ENCODE results near the gene SHANK1. TPM values are rescaled to one million over a fixed set of nuclear protein-coding genes. Genes with fewer than 3 reads are reported as not detected.
A peak's percentile ranks its signal among the peaks of the same experiment; 100 is the strongest.

Gene SHANK1
- total RNA-seq, 1 donor from 2014 or later, result 0.25 TPM

DNA sequence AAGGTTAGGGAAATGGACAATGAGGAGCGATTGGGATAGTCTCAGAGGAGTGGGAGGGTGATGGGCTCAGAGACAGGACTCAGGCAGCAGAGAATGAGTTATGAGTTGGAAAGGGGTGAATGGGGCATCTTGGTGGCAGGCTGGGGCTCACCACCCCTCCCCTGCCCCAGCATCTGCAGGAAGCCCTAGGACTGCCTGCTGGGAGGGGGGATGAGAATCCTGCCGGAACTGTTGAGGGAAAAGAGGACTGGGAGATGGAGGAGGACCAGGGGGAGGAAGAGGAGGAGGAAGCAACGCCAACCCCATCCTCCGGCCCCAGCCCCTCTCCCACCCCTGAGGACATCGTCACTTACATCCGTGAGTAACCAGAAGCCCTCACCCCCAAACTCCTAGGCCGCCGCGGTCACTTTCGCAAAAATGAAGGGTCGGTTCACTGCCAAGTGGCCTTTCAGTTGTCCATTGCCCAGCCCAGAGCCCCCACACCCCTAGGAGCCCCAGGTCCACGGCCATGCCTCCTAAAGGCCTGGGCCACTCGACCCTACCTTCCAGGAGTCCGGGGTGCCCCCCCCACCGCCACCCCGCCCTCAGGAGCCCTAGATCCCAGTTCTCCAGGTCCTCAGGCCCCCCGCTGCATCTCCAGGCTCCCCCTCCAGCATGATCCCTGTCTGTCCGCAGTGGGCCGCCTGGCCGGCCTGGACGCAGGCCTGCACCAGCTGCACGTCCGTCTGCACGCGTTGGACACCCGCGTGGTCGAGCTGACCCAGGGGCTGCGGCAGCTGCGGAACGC, 4.3 kb upstream of the SHANK1 start:
- intact Hi-C loops (cut with micrococcal nuclease), result no loop called here

DNA sequence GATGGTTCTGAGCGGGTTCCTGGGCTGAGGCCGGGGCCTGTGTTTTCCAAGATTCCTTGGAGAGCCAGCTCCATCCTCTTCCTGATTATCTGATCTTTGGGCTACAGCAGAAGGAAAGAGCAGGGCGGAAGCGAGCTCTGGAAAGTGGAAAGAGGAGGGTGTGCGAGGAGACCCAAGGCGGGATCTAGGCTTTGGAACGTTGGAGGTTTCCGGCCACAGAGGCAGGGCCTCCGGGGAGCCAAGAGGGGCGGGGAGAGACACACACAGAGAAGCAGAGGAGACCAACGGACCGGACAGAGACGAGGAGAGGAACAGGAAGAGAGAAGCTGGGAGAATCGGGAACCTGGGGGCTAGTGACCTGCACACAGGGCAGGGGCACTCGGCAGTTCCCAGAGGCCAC, 3.5 kb upstream of the SHANK1 start, which contains the start of gene CLEC11A:
Gene CLEC11A (plus strand): TSS at position 296 of the 400 bp plus-strand sequence. CDS start 162 bp downstream, outside the sequence.
- H3K9me3 ChIP-seq (replicated peaks), result no peaks in the 10 kb centered on the region

More for the DNA sequence above, 4.3 kb upstream of the SHANK1 start:
- no peaks in the 10 kb centered on the region for H3K9me3 ChIP-seq (replicated peaks)
- no peaks in the 10 kb centered on the region for H3K36me3 ChIP-seq
- DNase-seq, result no peak
- H3K27me3 ChIP-seq (ENCODE audit: low read depth), result peaks cover 94% of the 10 kb centered on the region
- peak overlapping the region; percentile 66 for H3K27ac ChIP-seq (replicated peaks)
- peak overlapping the region; percentile 73 for H3K4me3 ChIP-seq
- TF ChIP-seq CTCF (IDR thresholded peaks at IDR 0.05; ENCODE audit: borderline replicate concordance), result no peak
- peaks cover 27% of the 10 kb centered on the region for H3K4me1 ChIP-seq

DNA sequence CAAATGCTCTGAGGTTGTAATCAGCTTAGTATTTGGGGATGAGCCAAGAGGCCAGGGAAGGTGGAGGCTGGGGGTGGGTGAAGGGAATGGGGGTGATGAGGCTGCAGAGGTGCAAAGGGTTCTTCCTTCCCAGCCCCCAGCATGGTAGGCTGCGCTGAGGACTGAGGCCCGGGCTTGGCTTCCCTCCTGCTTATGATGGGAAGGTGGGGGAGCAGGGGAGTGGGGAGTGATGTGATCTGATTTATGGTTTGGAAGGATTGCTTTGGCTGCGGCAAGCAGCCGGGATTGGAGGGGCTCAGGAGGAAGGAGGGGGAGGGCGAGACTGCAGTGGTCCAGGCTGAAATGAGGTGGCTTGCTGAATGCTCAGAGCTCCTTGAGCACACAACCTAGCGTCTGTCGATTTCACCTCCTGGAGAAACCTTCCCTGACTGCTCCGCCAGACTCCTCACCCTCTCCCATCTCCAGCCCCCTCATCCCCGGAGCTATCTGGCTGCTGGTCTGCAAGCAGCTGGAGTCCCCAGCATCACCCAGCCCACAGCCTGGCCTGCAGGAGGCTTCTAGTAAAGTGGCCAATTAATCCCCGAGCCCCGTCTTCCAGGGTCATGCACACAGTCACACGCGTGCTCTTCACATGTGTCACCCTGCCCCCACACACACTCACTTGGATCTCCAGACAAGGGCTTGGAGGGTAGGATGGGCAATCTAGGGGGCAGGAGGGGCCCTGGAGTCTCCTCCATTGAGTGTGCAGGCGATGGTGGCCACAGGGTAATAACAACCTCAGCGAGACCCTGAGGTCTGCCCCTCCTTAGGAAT, 2.8 kb upstream of the SHANK1 start:
- TF ChIP-seq CTCF (IDR thresholded peaks at IDR 0.05; ENCODE audit: borderline replicate concordance), result no peak
- Histone ChIP-seq H3K27me3 (ENCODE audit: low read depth) (peaks cover 96% of the 10 kb centered on the region), H3K9me3 (replicated peaks) (no peaks in the 10 kb centered on the region), H3K36me3 (no peaks in the 10 kb centered on the region), H3K4me1 (peaks cover 39% of the 10 kb centered on the region), H3K4me3 (peak overlapping the region; percentile 73), H3K27ac (replicated peaks) (peak overlapping the region; percentile 66)
- intact Hi-C loops (cut with micrococcal nuclease), result no loop called here
- no peak for DNase-seq

More for the DNA sequence above, 3.5 kb upstream of the SHANK1 start, which contains the start of gene CLEC11A:
- Histone ChIP-seq H3K36me3 (no peaks in the 10 kb centered on the region), H3K4me1 (peaks cover 36% of the 10 kb centered on the region), H3K27ac (replicated peaks) (peak within 1 kb of the TSS; percentile 66), H3K27me3 (ENCODE audit: low read depth) (peaks cover 96% of the 10 kb centered on the region), H3K4me3 (peak within 1 kb of the TSS; percentile 73)
- TF ChIP-seq CTCF (IDR thresholded peaks at IDR 0.05; ENCODE audit: borderline replicate concordance), result no peak
- peak; percentile 72 for DNase-seq
- intact Hi-C loops (cut with micrococcal nuclease), result no loop called here

DNA sequence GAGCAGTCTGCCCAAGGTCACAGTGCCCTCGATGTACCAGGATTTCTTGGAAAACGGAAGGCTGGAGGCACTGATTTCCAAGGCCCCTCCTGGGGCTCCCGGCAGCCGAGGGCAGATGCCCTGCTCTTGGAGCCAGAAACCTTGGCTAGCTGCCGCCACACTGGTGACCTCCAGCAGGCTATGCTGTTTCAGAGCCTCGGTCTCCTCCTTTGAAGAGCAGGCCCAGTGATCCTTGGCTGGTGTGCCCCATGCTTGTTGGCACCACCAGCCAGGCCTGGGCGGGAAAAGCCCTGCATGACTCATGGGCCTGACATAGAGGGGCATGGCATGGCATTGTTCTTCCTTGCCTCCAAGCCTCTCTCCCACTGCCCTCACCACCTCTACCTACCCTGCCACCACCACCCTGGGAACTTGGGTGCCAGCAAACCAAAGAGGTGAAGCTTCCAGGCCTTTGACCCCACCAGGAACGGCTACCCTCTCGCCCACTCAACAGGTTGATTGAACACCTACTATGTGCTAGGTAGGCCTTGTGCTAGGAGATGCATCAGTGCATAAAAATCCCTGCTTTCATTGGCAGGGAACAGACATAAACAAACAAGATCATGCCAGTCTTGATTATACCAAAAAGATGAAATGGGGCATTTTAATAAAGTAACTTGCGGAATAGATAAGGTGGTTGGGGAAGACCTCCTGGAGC, 2.0 kb upstream of the SHANK1 start:
- no peaks in the 10 kb centered on the region for H3K9me3 ChIP-seq (replicated peaks)
- peaks cover 96% of the 10 kb centered on the region for H3K27me3 ChIP-seq (ENCODE audit: low read depth)
- TF ChIP-seq CTCF (IDR thresholded peaks at IDR 0.05; ENCODE audit: borderline replicate concordance), result no peak
- H3K4me3 ChIP-seq, result no peak overlapping the region
- peaks cover 39% of the 10 kb centered on the region for H3K4me1 ChIP-seq
- H3K36me3 ChIP-seq, result no peaks in the 10 kb centered on the region
- intact Hi-C loops (cut with micrococcal nuclease), result no loop called here
- DNase-seq, result no peak
- H3K27ac ChIP-seq (replicated peaks), result no peak overlapping the region

DNA sequence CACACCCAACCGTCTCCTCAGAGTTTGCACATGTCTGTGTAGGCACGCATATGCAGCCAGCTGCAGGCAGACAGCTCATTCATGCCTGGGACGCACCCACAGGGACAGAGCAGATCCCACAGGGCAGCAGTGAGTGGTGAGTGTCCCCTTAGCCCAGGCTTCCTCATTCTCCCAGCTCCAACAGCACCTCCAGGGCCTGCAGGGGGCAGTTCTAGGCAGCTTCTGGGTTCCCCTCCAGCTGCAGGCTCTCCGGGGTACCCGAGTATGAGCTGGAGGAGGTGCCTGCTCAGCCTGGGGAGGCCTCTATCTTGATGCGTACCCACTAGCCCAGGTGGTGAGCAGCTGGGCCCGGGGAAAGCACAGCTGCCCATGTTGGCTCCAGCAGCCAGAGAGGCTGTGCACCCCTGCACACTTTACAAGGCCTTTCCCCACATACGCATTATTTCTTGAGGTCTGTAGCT, 1.3 kb upstream of the SHANK1 start:
- Histone ChIP-seq H3K4me3 (no peak overlapping the region), H3K27me3 (ENCODE audit: low read depth) (peaks cover 96% of the 10 kb centered on the region), H3K36me3 (no peaks in the 10 kb centered on the region), H3K4me1 (peaks cover 39% of the 10 kb centered on the region), H3K27ac (replicated peaks) (no peak overlapping the region), H3K9me3 (replicated peaks) (no peaks in the 10 kb centered on the region)
- intact Hi-C loops (cut with micrococcal nuclease), result no loop called here
- no peak for DNase-seq
- no peak for TF ChIP-seq CTCF (IDR thresholded peaks at IDR 0.05; ENCODE audit: borderline replicate concordance)
